ENCODE results near the gene BRD1. TPM values are rescaled to one million over a fixed set of nuclear protein-coding genes. Genes with fewer than 3 reads are reported as not detected.

Gene BRD1
- total and polyA plus RNA-seq, 9 of the 15 experiments (the other 6 are each of a cell fraction or from before 2014, with no cell fraction given): 0.42 to 17.6 (median 5.5) TPM

GRCh38 chr22:49807780-49808708 lies 19.6 kb downstream of the BRD1 start (continued):
- TF ChIP-seq FOXA3 (CRISPR knock-in tag; conservative IDR thresholded peaks at IDR 0.05 in 1 of 2, IDR thresholded peaks at IDR 0.05 in 1 of 2) (no peak), KDM1A (IDR thresholded peaks at IDR 0.05) (no peak), ZNF561 (CRISPR knock-in tag; conservative IDR thresholded peaks at IDR 0.05) (no peak), ZNF740 (CRISPR knock-in tag; IDR thresholded peaks at IDR 0.05) (no peak), ZNF740 (tag; IDR thresholded peaks at IDR 0.05) (no peak), ZNF695 (CRISPR knock-in tag; IDR thresholded peaks at IDR 0.05) (no peak), BRF2 (IDR thresholded peaks at IDR 0.05; ENCODE audit: borderline replicate concordance, insufficient read depth, insufficient read length) (no peak), NFATC3 (IDR thresholded peaks at IDR 0.05) (no peak), ZNF280B (CRISPR knock-in tag; IDR thresholded peaks at IDR 0.05) (no peak), ZNF140 (CRISPR knock-in tag; IDR thresholded peaks at IDR 0.05) (no peak), ZNF507 (tag; conservative IDR thresholded peaks at IDR 0.05) (no peak), RAD21 (CRISPR knock-in tag; conservative IDR thresholded peaks at IDR 0.05 in 1 of 2, IDR thresholded peaks at IDR 0.05 in 1 of 2) (0 out of 4 replicates have a peak, but pooled peaks of 1 of the 2 experiments have one; percentile 1), SLC30A9 (CRISPR knock-in tag; IDR thresholded peaks at IDR 0.05) (no peak), AFF1 (IDR thresholded peaks at IDR 0.05; ENCODE audit: low read depth in 1 of 2, partially characterized antibody in 2 of 2) (no peak), NCOA2 (IDR thresholded peaks at IDR 0.05; ENCODE audit: partially characterized antibody in 2 of 2) (no peak), SRSF3 (IDR thresholded peaks at IDR 0.05; ENCODE audit: insufficient read depth, low read length) (no peak), NRF1 (conservative IDR thresholded peaks at IDR 0.05 in 1 of 2, IDR thresholded peaks at IDR 0.05 in 1 of 2) (peak; percentile 49 to 54), ZBTB17 (CRISPR knock-in tag; IDR thresholded peaks at IDR 0.05) (no peak), HOXB6 (CRISPR knock-in tag; IDR thresholded peaks at IDR 0.05; ENCODE audit: borderline replicate concordance) (no peak)

All from K562 (cell line).